Activated B cell treated with CpG ODN at 0.5 μM for 24 hours (primary cell): ENCODE data around the gene HECTD3. TPM values are rescaled to one million over a fixed set of nuclear protein-coding genes. Genes with fewer than 3 reads are reported as not detected.
"Not testable (repeated sequence)": the region's sequence is repeated elsewhere in the genome, so short reads cannot be mapped to it uniquely, and the experiment has no call there.

Source experiments
- ATAC-seq: fragments of 200-7000 bp; cut with Tn5 transposase; one replicate; pipeline ENCODE4 v1.10.0; 2021; ENCODE audit warnings: low read depth, mild to moderate bottlenecking, moderate library complexity
- CTCF ChIA-PET: fragments of 350-600 bp; sonication (Branson Sonifier 250); formaldehyde crosslinking; loops from one replicate; lab custom pipeline; 2021; ENCODE audit warnings: antibody characterized with exemption; lab: Charles Lee
- POLR2A ChIA-PET: fragments of 350-600 bp; sonication (Branson Sonifier 250); formaldehyde crosslinking; loops from one replicate; lab custom pipeline; 2021; ENCODE audit warnings: antibody characterized with exemption; lab: Charles Lee
- DNase-seq: peaks from one replicate; pipeline ENCODE4 v3.0.0; 2022
- H3K27ac Mint-ChIP-seq: one replicate; pipeline ENCODE4 v1.8.0; 2020; ENCODE audit warnings: mixed read lengths
- H3K27me3 Mint-ChIP-seq: one replicate; pipeline ENCODE4 v1.8.0; 2021; ENCODE audit warnings: mixed read lengths
- H3K36me3 Mint-ChIP-seq: one replicate; pipeline ENCODE4 v1.8.0; 2021; ENCODE audit warnings: low read depth, mixed read lengths
- H3K4me1 Mint-ChIP-seq: one replicate; pipeline ENCODE4 v1.8.0; 2021; ENCODE audit warnings: mixed read lengths
- H3K4me3 Mint-ChIP-seq: one replicate; pipeline ENCODE4 v1.8.0; 2020; ENCODE audit warnings: mild to moderate bottlenecking, mixed read lengths
- H3K9me3 Mint-ChIP-seq: one replicate; pipeline ENCODE4 v1.8.0; 2020; ENCODE audit warnings: mixed read lengths
- intact Hi-C: fragments of 100-400 bp; cut with micrococcal nuclease; formaldehyde crosslinking; loops from one replicate; pipeline ENCODE4 v1.15.1; 2024
- total RNA-seq: library from RNA; stranded (reverse); gene quantifications from 2 replicates; pipeline ENCODE4 v1.2.3, GENCODE V29; 2022
- TF ChIP-seq, protein P1 (sequence below): fragments of 200-600 bp; IDR thresholded peaks from one replicate; pipeline ENCODE4 v1.8.0; 2022; ENCODE audit warnings: antibody characterized with exemption, mild to moderate bottlenecking

The HECTD3 gene
- total RNA-seq, 1 donor from 2014 or later, result 49.9 TPM

DNA sequence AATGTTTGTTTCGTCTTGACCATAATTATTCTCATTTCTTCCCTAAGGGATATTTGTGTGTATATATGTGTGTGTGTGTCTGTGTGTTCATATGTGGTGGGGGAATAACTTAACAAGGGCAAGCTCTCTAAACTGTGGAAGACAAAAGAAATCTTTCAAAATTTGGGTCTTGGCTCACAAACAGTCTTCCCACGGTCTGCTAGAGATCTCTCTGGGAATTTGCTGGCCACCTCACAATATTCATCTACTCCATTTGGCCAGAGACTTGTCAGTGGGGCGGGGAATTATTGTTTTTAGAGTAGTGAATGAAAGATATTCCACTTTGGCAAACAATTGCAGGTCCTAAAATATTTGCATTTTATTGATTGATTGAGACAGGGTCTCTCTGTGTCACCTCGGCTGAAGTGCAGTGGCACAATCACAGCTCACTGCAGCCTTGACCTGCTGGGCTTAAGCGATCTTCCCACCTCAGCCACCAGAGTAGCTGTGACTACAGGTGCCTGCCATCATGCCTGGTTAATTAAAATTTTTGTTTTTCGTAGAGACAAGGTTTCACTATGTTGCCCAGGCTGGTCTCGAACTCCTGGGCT is 16.7 kb downstream of the HECTD3 start:
- TF ChIP-seq, protein P1, sequence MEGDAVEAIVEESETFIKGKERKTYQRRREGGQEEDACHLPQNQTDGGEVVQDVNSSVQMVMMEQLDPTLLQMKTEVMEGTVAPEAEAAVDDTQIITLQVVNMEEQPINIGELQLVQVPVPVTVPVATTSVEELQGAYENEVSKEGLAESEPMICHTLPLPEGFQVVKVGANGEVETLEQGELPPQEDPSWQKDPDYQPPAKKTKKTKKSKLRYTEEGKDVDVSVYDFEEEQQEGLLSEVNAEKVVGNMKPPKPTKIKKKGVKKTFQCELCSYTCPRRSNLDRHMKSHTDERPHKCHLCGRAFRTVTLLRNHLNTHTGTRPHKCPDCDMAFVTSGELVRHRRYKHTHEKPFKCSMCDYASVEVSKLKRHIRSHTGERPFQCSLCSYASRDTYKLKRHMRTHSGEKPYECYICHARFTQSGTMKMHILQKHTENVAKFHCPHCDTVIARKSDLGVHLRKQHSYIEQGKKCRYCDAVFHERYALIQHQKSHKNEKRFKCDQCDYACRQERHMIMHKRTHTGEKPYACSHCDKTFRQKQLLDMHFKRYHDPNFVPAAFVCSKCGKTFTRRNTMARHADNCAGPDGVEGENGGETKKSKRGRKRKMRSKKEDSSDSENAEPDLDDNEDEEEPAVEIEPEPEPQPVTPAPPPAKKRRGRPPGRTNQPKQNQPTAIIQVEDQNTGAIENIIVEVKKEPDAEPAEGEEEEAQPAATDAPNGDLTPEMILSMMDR, result no peak
- Mint-ChIP-seq H3K27me3 (no peaks in the 10 kb centered on the region), H3K4me3 (no peak overlapping the region), H3K27ac (no peak overlapping the region), H3K36me3 (no peaks in the 10 kb centered on the region), H3K9me3 (no peaks in the 10 kb centered on the region), H3K4me1 (no peaks in the 10 kb centered on the region)
- POLR2A ChIA-PET, result no interaction called here
- CTCF ChIA-PET, result no interaction called here
- intact Hi-C loops, result no loop called here
- ATAC-seq (no peak), DNase-seq (no peak)

DNA sequence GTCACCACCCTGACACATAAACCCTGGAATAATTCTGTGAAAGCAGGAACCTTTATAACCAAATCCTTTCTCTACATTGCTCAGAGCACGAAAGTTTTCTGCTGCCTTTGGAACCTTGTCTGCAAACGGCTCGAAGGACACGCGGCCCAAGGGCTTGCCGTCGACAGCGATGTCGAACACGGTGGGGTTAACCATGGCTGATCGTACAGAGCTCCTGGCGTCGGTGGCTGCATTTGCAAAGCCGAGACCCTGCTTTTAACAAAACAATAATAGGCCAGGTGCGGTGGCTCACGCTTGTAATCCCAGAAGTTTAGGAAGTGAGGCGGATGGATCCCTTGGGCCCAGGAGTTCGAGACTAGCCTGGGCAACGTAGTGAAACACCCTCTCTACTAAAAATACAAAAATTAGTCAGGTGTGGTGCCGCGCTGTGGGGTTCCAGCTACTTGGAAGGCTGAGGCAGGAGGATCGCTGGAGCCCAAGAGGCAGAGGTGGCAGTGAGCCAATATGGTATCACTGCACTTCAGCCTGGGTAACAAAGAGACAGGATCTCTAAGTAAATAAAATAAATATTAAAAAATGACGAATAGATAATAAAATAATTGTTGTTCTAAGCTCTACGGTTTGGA is 22.5 kb downstream of the HECTD3 start:
- H3K4me3 Mint-ChIP-seq, result no peak overlapping the region
- no peaks in the 10 kb centered on the region for H3K9me3 Mint-ChIP-seq
- H3K4me1 Mint-ChIP-seq, result peaks cover 21% of the 10 kb centered on the region
- no peak overlapping the region for H3K27ac Mint-ChIP-seq
- CTCF ChIA-PET, result no interaction called here
- TF ChIP-seq, protein P1, result no peak
- no peak for DNase-seq
- H3K27me3 Mint-ChIP-seq, result no peaks in the 10 kb centered on the region
- intact Hi-C loops, result loop anchor here (5.0 kb wide), 1 partner anchor 201 kb away; the partner anchor contains the start of gene BEST4
- H3K36me3 Mint-ChIP-seq, result peaks cover 5% of the 10 kb centered on the region
- POLR2A ChIA-PET, result interaction anchor here (0.6 to 3.9 kb wide), 3 partner anchors 22 to 315 kb away, joined by 3 to 22 read pairs (median 6); partner anchors contain the start of gene HECTD3
- ATAC-seq, result no peak

DNA sequence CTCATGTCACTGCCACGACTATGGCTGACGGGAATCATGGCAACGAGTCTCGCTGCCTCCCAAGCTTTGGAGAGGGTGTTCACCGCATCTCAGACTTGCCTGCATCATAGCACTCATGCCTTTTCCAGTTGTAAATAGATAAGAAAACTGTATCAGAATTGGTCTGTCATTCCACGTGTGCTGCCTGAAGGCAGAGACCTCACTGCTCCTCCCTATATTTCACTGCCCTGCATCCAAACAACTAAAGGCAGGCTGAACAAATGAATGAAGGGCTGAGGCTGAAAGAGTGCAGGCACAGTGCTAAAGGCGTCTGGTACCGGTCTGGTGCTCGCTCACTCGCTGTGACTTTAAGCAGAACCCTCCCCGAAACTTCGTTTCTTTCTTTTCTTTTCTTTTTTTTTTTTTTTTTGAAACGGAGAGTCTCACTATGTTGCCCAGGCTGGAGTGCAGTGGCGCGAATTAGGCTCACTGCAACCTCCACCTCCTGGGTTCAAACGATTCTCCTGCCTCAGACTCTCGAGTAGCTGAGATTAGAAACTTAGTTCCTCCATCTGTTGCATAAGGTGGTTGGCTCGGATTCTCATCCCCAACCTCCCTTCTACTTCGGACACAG is 25.3 kb downstream of the HECTD3 start:
- Mint-ChIP-seq H3K4me1 (peaks cover 23% of the 10 kb centered on the region), H3K27ac (peak overlapping the region; percentile 94), H3K9me3 (no peaks in the 10 kb centered on the region), H3K36me3 (peaks cover 12% of the 10 kb centered on the region), H3K4me3 (peak overlapping the region; percentile 100), H3K27me3 (no peaks in the 10 kb centered on the region)
- POLR2A ChIA-PET, result interaction anchor here (0.6 to 3.9 kb wide), 20 partner anchors 12 to 623 kb away, joined by 3 to 52 read pairs (median 6); partner anchors contain the start of genes ARMH1, HECTD3, PLK3 and RPS8
- CTCF ChIA-PET, result interaction anchor here (1.0 to 1.8 kb wide), 3 partner anchors 25 to 255 kb away, joined by 3 to 9 read pairs (median 3); partner anchors contain the start of gene HECTD3
- DNase-seq, result no peak
- ATAC-seq, result no peak
- TF ChIP-seq, protein P1, result no peak
- intact Hi-C loops, result loop anchor here (1.0 to 5.0 kb wide), 7 partner anchors 26 to 354 kb away; partner anchors contain the start of genes BEST4, MUTYH, PLK3 and TOE1

DNA sequence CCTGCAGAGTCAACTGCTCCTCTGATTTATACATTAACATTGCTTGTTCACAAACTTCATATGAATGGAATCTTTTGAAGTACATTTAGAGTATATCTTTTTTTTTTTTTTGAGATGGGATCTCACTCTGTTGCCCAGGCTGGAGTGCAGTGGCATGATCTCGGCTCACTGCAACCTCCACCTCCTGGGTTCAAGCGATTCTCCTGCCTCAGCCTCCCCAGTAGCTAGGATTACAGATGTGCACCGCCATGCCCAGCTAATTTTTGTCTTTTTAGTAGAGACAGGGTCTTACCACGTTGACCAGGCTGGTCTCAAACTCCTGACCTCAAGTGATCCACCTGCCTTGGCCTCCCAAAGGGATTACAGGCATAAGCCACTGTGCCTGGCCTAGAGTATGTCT is 33.8 kb downstream of the HECTD3 start:
- H3K9me3 Mint-ChIP-seq, H3K27me3 Mint-ChIP-seq, intact Hi-C loops, CTCF ChIA-PET, H3K27ac Mint-ChIP-seq, POLR2A ChIA-PET, ATAC-seq, H3K4me3 Mint-ChIP-seq, DNase-seq: not testable (repeated sequence)
- peaks cover 14% of the 10 kb centered on the region for H3K4me1 Mint-ChIP-seq
- H3K36me3 Mint-ChIP-seq, result peaks cover 66% of the 10 kb centered on the region

DNA sequence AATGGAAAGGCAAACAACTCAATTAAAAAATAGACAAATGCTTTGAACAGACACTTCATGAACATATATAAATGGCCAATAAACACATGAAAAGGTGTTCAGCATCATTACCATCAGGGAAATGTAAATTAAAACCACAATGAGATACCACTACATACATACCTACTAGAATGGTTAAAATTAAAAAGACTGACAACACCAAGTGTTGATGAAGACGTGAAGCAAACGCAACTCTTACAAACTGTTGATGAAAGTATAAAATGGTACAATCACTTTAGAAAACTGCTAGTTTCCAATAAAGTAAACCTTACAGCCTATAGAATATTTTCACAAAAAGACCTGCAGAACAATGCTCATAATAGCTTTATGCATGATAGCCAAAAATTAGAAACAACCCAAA is 34.9 kb downstream of the HECTD3 start:
- POLR2A ChIA-PET, result no interaction called here
- ATAC-seq, result no peak

More for the DNA sequence above, 34.9 kb downstream of the HECTD3 start:
- CTCF ChIA-PET, result no interaction called here
- TF ChIP-seq, protein P1, result no peak
- Mint-ChIP-seq H3K36me3 (peaks cover 70% of the 10 kb centered on the region), H3K4me1 (peaks cover 12% of the 10 kb centered on the region), H3K4me3 (no peak overlapping the region), H3K9me3 (peaks cover 6% of the 10 kb centered on the region), H3K27me3 (no peaks in the 10 kb centered on the region), H3K27ac (no peak overlapping the region)
- DNase-seq, result no peak
- intact Hi-C loops, result no loop called here
